Right lobe of liver (tissue), 6 donors: ENCODE measurements around the gene COL27A1. TPM values are rescaled to one million over a fixed set of nuclear protein-coding genes. Genes with fewer than 3 reads are reported as not detected.

Source experiments
- ATAC-seq, 4 donors: fragments of 200-7000 bp; cut with Tn5 transposase; one replicate each; pipeline ENCODE4 v1.9.1; 2020; ENCODE audit warnings: mild to moderate bottlenecking in 4 of 4, moderate library complexity in 4 of 4
- DNase-seq, 3 donors: peaks; one replicate each; pipeline ENCODE4 v3.0.0-alpha.2; 2020
- H3K27ac ChIP-seq, 3 donors: fragments of 200-600 bp; one replicate each; pipeline ENCODE4 v1.8.0; 2022
- H3K27me3 ChIP-seq, 2 donors: fragments of 200-600 bp; one replicate each; pipeline ENCODE4 v1.8.0; 2022
- H3K36me3 ChIP-seq, 4 donors: fragments of 200-600 bp; sonication (generic) in 1 of 4; one replicate each; pipeline versions ENCODE4 v1.5.1 to v1.8.0; 2017 to 2022; ENCODE audit warnings: control low read depth in 1 of 4
- H3K4me1 ChIP-seq, 4 donors: fragments of 200-600 bp; sonication (generic) in 1 of 4; one replicate each; pipeline versions ENCODE4 v1.5.1 to v1.8.0; 2017 to 2022; ENCODE audit warnings: control low read depth in 1 of 4
- H3K4me3 ChIP-seq, 3 donors: fragments of 200-600 bp; one replicate each; pipeline ENCODE4 v1.8.0; 2022
- H3K9me3 ChIP-seq, 4 donors: fragments of 200-600 bp; sonication (generic) in 1 of 4; one replicate each; pipeline versions ENCODE4 v1.5.1 to v1.8.0; 2017 to 2022; ENCODE audit warnings: control low read depth in 1 of 4
- POLR2A ChIP-seq: fragments of 450-650 bp; IDR thresholded peaks from one replicate; pipeline ENCODE4 v1.6.1; 2017; ENCODE audit warnings: antibody characterized with exemption, mild to moderate bottlenecking
- WGBS: methylation state at CpG from one replicate; pipeline ENCODE4 v1.1.6; 2018; ENCODE audit warnings: low coverage, low lambda C conversion rate; ENCODE audit not compliant: insufficient coverage; ENCODE audit errors: missing lambda C conversion rate; 5-methylcytosine and 5-hydroxymethylcytosine counted together
- intact Hi-C, 2 donors: fragments of 100-400 bp; cut with DNase I; formaldehyde crosslinking; loops; one replicate each; pipeline versions ENCODE4 v1.11.2 to v1.14.1; 2022
- total RNA-seq, 6 experiments: library from RNA; depleted of rRNA in 2 of 6; stranded (reverse); fragments of >200 nt in 2 of 6; fragmentation: NEBNext Ultra II Directional in 3 of 6; extraction: Animal tissue kit (Norgen Biotek cat#: 25700) in 3 of 6; gene quantifications; one replicate each; pipeline versions ENCODE4 v1.1.0 to v1.2.4, GENCODE V29; 2016 to 2023
- TF ChIP-seq, protein P1 (sequence below), 4 donors: fragments of 200-600 bp in 3 of 4; fragments of 450-650 bp in 1 of 4; IDR thresholded peaks; one replicate each; pipeline versions ENCODE4 v1.5.1 to v1.8.0; 2016 to 2022; ENCODE audit warnings: antibody characterized with exemption in 4 of 4, mild to moderate bottlenecking in 2 of 4
- donor health status: DM: no; HTN: yes; CAD: no.
- donor health status: DM: no; HTN: no; CAD: no.
- donor health status: DM: no; HTN: no; CAD: no.
- donor health status: DM: no; HTN: yes; CAD: no.
- donor health status: DM: no; HTN: yes; CAD: no.

The COL27A1 gene
- total RNA-seq, 6 experiments from 2014 or later, result 11.8 to 51.9 (median 29.3) TPM

GRCh38 chr9:114122136-114123027 is 33.0 kb upstream of the COL27A1 start:
- WGBS, result no CpG with 5 or more reads among the region's 9 CpGs
- TF ChIP-seq, protein P1, sequence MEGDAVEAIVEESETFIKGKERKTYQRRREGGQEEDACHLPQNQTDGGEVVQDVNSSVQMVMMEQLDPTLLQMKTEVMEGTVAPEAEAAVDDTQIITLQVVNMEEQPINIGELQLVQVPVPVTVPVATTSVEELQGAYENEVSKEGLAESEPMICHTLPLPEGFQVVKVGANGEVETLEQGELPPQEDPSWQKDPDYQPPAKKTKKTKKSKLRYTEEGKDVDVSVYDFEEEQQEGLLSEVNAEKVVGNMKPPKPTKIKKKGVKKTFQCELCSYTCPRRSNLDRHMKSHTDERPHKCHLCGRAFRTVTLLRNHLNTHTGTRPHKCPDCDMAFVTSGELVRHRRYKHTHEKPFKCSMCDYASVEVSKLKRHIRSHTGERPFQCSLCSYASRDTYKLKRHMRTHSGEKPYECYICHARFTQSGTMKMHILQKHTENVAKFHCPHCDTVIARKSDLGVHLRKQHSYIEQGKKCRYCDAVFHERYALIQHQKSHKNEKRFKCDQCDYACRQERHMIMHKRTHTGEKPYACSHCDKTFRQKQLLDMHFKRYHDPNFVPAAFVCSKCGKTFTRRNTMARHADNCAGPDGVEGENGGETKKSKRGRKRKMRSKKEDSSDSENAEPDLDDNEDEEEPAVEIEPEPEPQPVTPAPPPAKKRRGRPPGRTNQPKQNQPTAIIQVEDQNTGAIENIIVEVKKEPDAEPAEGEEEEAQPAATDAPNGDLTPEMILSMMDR (IDR thresholded peaks at IDR 0.05), result no peak
- DNase-seq, result no peak

GRCh38 chr9:114123031-114123977 is 32.0 kb upstream of the COL27A1 start:
- Histone ChIP-seq H3K4me3 (no peak overlapping the region), H3K27ac (no peak overlapping the region), H3K9me3 (no peaks in the 10 kb centered on the region), H3K36me3 (no peaks in the 10 kb centered on the region), H3K27me3 (no peaks in the 10 kb centered on the region), H3K4me1 (peaks cover 0 to 27% (median 7%) of the 10 kb centered on the region in 4 donors)
- DNase-seq (no peak), ATAC-seq (peak; percentile 64 to 71 (median 68))
- 75% methylated on average over 3 of the region's 9 CpGs for WGBS
- no peak for TF ChIP-seq POLR2A
- TF ChIP-seq, protein P1 (IDR thresholded peaks at IDR 0.05), result no peak
- intact Hi-C loops, result no loop called here

More at GRCh38 chr9:114122136-114123027, 33.0 kb upstream of the COL27A1 start:
- Histone ChIP-seq H3K9me3 (no peaks in the 10 kb centered on the region), H3K36me3 (no peaks in the 10 kb centered on the region), H3K27me3 (no peaks in the 10 kb centered on the region), H3K4me1 (peaks cover 0 to 36% (median 11%) of the 10 kb centered on the region in 4 donors), H3K4me3 (no peak overlapping the region), H3K27ac (no peak overlapping the region)
- no peak for ATAC-seq
- intact Hi-C loops, result no loop called here

DNA sequence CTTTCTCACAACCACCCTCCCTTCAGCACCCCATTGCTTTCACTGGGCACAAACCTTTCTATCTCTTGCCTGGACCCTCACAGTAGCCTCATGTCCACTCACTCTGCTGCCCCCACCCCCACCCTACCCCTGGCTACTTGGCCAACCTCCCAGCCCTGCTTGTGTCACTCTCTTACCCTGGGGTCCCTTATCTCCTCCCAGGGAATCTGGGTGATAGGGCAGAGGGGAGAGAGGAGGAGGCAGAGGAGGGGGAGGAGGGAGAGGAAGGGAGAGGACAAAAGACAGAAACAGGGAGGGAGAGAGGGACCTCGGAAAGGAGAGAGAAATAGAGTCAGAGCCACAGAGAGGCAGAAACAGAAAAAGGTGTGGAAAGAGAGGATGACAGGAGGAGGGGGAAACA is 31.2 kb upstream of the COL27A1 start:
- TF ChIP-seq, protein P1 (IDR thresholded peaks at IDR 0.05), result no peak
- no peak for TF ChIP-seq POLR2A
- no peak overlapping the region for H3K4me3 ChIP-seq
- ATAC-seq (peak in 2 of 4 donors; percentile 3 to 12), DNase-seq (no peak)
- intact Hi-C loops, result no loop called here
- peaks cover 0 to 19% (median 2%) of the 10 kb centered on the region in 4 donors for H3K4me1 ChIP-seq
- H3K27ac ChIP-seq, result no peak overlapping the region
- no peaks in the 10 kb centered on the region for H3K27me3 ChIP-seq
- H3K36me3 ChIP-seq, result no peaks in the 10 kb centered on the region
- WGBS, result 31% methylated on average over 1 of the region's 1 CpG
- no peaks in the 10 kb centered on the region for H3K9me3 ChIP-seq

DNA sequence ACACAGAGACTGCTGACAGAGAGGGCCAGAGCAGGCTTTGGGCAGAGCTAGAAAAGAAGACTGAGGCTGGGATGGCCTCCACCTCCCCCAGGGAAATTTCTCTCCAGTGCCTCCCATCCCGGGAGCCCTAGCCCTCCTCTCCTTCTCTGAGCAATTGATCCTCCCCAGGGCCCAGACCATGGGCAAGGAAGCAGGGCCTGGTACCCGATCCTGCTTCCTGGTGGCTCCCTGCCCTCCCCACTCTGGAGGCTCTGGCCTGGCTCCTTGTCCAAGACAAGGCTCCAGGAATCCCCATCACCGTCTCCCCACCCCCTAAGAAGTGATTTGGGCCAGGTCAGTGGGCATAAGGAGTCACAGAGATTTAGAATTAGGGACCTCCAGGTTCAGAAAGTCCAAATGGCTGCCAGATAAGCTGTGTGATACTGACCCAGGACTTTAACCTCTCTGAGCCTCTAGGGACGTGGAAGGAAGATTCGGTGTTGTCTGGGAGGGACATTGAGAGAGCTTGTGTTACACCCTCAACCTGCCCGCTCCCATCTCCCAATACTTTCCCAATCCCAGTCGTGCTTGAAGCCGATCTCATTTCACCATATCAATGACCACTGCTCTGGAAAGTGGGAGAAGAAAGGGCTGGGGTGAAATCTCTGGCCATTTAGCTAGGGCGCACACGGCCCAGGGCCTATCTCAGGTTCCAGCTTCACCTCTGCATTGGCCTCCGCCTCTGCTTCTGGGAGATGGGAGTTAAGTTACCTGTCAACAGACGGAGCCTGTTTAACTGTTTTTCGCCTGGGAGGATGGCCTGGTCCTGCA is 30.5 kb upstream of the COL27A1 start:
- peaks cover 0 to 19% (median 3%) of the 10 kb centered on the region in 4 donors for H3K4me1 ChIP-seq
- H3K4me3 ChIP-seq, result no peak overlapping the region
- H3K27me3 ChIP-seq, result no peaks in the 10 kb centered on the region
- no peaks in the 10 kb centered on the region for H3K36me3 ChIP-seq
- H3K27ac ChIP-seq, result no peak overlapping the region
- no peak for DNase-seq
- H3K9me3 ChIP-seq, result no peaks in the 10 kb centered on the region
- WGBS, result 87% methylated on average over 6 of the region's 13 CpGs
- intact Hi-C loops, result no loop called here
- ATAC-seq, result no peak
- TF ChIP-seq, protein P1 (IDR thresholded peaks at IDR 0.05), result no peak
- no peak for TF ChIP-seq POLR2A
